DMS114 treated with DMSO at 0.1 percent for 48 hours (cell line): ENCODE data around the gene NPB.

ENCODE experiments used
- DNase-seq: peaks from one replicate; lab custom pipeline; 2025; ENCODE audit not compliant: unreplicated experiment; lab: John Stamatoyannopoulos, UW

The NPB gene

DNA sequence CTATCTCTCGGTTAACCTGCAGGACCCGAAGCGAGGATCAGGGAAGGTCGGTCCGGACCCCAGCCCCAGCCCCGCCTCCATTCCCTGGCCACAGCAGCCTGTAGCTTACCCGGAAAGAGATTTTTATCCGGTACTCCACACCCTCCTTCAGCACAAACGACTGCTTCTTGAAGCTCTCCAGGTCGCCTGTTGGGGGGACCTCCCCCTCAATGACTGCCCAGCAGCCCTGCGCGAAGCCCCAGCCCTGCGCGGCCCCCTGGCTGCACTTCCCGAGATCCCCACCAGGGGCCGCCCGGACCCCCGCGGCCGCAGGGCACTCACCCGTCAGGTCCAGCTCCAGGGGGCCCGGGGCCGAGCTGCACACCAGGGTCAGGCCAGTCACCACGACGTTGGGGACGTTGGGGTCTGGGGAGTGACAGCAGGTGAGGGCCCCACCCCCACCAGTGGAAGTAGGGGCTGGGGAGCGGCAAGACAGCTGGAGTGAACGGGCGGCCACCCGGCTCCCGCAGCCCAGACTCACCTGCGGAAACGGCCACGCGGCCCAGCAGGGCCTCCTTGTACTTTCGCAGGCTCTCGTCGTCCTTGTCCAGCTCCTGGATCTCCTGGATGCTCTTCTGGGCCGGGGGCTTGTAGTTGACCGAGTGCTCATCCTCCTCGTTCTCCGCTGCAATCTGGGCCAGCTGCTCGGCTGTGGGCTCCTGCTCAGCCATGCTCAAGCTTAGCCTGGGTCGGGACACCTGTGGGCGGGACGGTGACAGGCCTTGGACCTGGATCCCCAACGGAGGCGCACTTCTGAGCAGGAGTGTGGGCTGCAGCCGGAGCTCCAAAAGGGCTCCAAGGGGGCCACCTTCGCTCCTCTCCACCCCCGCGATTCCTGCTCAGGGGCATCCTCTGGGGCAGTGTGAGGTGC lies 32.6 kb upstream of the NPB start:
- DNase-seq, result no peak

GRCh38 chr17:81870131-81870980 lies 31.7 kb upstream of the NPB start:
- DNase-seq, result no peak

DNA sequence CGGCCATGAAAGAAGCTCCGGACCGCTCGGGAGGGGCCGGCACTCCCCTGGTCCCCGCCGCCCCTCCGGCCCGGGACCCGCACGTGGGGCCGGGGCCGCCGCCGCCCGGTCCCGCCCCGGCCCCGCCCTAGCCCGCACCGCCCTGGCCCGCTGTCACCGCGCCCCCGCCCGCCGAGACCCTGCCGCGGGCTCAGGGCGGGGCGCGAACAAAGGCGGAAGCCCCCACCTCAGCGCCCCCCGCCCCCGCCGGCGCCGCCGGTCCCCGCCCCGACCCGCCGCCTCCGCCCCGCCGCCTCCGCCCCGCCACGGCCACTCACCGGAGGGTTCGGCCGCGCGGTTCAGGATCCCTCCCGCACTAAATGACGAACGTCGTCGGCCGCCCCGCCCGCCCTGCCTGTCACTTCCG lies 31.1 kb upstream of the NPB start, which contains the start of gene ARHGDIA:
ARHGDIA (minus strand) TSS at position 357 of the 406 bp plus-strand sequence. CDS start 1,407 bp downstream, outside the sequence.
- no peak for DNase-seq

GRCh38 chr17:81871387-81872230 lies 30.4 kb upstream of the NPB start:
- peak; percentile 56 for DNase-seq

GRCh38 chr17:81877569-81877968 lies 24.5 kb upstream of the NPB start:
- DNase-seq, result no peak

DNA sequence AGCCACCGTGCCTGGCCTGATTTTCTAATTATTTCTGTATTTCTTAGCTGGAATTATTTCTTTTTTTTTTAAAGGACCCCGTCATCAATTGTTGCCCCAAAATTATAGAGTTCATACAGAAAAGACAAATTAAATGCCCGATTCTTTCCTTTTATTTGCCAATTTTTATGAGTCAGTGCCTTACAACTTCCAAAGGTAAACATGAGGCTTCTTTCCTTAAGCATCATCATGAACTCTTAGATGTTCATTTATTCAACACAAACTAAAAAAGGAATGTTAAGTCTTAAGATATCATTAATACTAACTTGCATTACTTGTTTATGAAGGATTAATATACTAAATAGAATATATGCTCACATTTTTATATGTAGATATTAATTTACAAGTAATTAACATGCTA lies 23.7 kb upstream of the NPB start:
- no peak for DNase-seq

DNA sequence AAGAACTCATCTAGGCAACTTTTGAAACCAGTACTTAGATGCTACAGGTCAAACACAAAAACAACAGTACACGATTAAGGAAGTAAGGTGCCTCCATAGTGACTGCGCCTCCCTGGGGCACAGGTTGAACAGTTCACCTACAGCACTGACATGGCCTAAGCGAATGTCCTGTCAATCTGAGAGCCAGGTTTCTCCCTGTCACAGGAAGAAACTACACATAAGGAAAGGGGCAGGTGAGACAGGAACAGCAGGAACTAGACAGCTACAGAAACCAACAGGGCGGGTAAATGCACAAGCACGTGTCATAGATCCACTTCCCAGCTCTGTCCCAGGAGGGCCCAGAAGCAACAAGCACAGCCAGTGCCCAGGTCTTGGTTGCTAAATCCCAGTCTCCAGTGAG lies 22.9 kb upstream of the NPB start:
- no peak for DNase-seq

- DNase-seq, result no peak
These were observed 17.5 kb upstream of the NPB start for GRCh38 chr17:81884520-81884919.

DNA sequence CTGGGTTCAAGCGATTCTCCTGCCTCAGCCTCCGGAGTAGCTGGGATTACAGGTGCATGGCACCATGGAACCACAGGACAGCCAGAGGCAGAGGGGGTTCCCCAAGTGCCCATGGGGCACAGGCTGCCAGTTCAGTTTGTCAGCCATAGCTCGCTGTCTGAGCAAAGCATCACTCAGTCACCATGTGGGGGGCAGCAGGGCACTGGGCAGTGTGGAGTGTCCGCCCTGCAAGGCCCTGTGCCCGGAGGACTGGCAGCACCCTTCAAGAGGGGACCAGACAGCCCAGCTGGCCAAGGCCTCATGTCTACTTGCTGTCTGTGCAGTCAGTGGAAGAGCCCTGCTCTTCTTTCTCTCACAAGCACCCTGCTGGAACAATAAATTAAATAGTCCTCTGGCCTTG lies 17.1 kb upstream of the NPB start:
- DNase-seq, result no peak

DNA sequence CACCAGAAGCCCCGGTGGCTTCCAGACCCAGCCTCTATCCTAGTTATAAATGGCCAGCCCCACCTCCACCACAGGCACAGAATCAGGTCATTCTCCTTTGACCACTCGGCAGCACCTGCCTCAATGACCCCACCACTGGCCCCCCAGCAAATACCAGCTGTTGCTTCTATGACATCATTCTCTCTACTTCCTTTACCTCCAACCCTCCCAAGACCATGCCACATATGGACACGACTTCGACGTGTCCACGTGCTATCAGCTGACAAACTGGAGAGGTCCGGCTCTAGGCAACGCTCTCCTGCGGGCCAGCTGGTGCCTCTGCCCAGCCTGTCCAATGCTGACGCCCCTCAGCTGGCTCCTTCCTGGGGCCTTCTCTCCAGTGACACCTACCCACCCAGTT lies 16.6 kb upstream of the NPB start:
- no peak for DNase-seq

DNA sequence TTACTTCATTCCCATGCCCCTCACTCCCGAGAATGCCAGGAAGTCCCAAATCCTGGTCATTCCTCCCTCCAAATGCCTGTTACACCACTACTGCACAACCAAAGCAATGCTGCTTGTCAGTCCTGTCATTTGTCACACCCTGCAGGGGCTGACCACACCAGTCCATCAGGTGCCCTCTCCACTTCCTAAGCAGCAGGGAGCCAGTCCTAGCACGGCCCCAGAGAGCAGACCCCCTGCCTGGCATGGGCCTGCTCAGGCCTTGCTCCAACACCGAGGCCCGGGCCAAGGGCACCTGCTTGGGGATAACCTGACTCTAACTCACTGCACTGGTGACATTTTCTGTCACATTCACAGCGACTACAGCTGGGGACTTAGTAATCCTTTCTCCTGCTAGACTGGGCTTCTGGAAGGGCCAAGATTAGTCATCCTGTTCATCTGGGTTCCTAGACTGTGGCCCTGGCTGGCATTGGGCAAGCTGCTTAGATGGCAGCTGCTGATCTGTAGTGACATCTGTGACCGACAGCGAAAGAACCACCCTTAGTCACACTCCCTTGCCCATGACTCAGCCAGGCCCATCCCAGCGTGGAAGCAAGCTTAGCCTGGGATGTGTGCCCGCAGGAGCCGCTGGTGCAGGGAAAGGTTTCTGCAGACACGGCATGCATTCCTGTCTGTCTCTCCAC lies 16.0 kb upstream of the NPB start:
- no peak for DNase-seq

- no peak for DNase-seq
These were observed 13.7 kb upstream of the NPB start for GRCh38 chr17:81888105-81888987.

DNA sequence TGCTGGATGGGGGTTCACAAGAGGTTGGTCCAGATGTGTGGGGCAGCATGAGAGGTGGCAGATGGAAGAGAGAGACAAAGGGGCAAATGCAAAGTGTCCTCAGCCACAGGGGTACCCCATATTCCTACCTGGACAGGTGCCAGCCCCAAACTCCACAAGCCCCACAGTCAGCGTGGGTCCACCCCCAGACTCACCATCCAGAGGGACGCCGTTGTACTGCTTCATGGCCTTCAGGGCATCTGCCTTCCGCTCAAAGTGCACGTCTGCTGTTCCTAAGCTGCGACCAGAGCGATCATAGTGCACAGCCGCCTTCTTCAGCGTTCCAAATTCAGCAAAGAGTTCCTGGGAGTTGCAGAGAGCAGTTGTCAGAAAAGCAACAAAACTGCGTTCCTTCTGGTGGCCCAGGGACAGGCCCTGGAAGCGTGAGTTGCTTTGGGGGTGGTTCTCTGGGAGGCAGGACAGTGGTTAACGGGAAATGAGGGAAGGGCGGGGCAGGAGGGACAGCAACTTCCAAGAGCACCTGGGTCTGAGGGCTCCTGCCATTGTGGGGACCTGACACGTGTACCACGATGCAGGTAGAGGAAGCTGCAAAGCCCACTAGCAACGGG lies 12.9 kb upstream of the NPB start:
- DNase-seq, result no peak

DNA sequence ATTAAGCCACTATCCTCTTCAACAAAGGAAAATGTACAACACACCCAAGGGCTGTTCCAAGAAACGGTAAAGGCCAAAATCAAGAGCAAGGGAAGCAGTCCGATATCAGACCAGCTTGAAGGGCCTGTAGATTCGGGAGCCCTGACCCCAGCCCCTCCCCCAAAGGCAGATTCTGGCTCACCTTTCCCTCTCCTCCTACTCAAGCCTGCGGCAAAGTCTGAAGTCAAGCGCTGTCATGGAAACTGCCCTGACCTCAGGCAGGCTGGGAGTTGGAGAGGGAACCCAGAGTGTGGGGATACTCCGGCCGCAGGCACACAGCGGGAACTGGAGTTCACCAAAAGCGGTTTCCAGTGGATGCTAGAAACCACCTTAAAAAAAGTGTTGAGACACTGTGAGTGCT lies 12.4 kb upstream of the NPB start:
- DNase-seq, result no peak

DNA sequence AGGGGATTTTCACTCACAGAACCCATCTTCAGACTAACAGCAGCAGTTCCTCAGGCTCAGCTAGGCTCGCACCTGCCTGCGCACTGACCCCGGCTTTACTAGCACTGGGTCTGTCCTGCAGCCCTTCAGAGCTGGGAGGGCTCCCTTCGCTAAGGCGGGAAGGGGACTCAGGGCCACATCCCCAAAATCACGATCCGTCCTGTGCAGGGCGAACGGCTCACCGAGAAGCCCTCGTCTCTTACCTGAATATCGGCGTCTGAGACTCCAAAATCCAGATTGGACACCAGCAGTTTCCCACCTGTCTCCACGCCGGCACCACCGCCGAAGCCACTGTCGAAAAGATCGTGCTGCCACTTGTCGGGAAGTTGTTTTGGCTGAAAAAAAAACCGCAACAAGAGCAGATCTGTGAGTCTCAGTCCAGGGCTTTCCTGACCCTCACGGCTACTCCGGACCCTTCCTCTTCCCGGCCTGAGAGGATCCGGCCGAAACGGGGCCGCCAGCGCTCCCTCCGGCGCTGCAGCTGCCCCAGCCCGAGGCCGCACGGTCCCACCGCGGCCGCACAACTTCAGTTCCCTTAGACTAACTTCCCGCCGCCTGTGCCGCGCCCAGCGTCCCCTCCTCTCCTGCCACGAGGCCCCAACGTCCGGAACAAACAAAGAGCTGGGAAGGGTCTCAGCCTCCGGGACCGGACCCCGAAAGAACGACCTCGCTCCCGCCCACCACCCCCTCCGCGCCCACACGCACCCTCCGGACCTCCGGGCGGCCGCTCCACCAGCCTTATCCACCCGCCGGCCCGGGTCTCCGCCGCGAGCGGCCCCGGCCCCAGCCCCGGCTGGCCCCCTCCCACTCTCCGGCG lies 11.4 kb upstream of the NPB start:
- no peak for DNase-seq

DNA sequence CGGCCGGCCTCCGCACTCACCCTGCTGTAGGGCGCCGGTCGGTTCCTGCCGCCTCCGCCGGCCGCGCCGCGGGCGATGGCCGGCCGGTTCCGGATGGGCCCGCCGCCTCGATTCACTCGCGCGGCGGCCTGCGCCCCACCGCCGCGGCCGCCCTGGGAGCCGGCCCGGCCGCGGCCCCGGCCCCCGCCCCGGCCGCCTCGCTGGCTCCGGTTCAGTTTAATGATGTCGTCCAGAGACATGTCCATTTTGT lies 10.8 kb upstream of the NPB start:
- no peak for DNase-seq

DNA sequence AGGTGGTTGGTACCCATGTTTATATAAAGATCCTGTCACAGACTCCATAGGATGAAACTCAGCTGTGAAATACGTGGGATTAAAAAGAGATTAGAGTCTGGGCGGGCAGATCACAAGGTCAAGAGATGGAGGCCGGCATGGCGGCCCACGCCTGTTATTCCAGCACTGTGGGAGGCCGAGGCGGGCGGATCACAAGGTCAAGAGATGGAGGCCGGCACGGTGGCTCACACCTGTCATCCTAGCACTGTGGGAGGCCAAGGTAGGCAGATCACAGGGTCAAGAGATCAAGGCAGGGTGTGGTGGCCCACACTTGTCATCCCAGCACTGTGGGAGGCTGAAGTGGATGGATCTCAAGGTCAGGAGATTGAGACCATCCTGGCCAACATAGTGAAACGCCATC lies 6.6 kb upstream of the NPB start:
- DNase-seq, result no peak

GRCh38 chr17:81898029-81898866 lies 3.8 kb upstream of the NPB start:
- DNase-seq, result no peak
